SU-DHL-6 (cell line): ENCODE data around the gene MAST2.
A peak's percentile ranks its signal among the peaks of the same experiment; 100 is the strongest.

Source experiments
- H2AFZ ChIP-seq: fragments of 200-600 bp; sonication (generic); 2 replicates; pipeline ENCODE4 v1.6.1; 2014; ENCODE audit warnings: low read depth, mild to moderate bottlenecking, moderate library complexity, mixed read lengths, antibody characterized with exemption, low read length; ENCODE audit not compliant: severe bottlenecking
- H3F3A ChIP-seq: fragments of 200-600 bp; shearing (Covaris generic); 2 replicates; pipeline ENCODE4 v1.6.0; 2016; ENCODE audit warnings: antibody characterized with exemption, mild to moderate bottlenecking; ENCODE audit not compliant: insufficient read depth
- H3K27ac ChIP-seq: fragments of 200-600 bp; sonication (generic); 2 replicates; pipeline ENCODE4 v1.5.1; 2016; ENCODE audit warnings: low read depth, mild to moderate bottlenecking, low read length, moderate library complexity, mixed read lengths
- H3K27me3 ChIP-seq: fragments of 200-600 bp; sonication (generic), shearing (Covaris generic); 2 replicates; pipeline ENCODE4 v1.6.0; 2014; ENCODE audit warnings: mild to moderate bottlenecking, low read length
- H3K36me3 ChIP-seq: fragments of 200-600 bp; sonication (generic); 2 replicates; pipeline ENCODE4 v1.6.1; 2014; ENCODE audit warnings: mild to moderate bottlenecking, low read length, mixed read lengths
- H3K4me2 ChIP-seq: fragments of 300-600, 200-600 bp; shearing (Covaris generic), sonication (generic); 2 replicates; pipeline ENCODE4 v1.6.0; 2014; ENCODE audit warnings: low read length, low read depth, mild to moderate bottlenecking; ENCODE audit not compliant: poor library complexity, severe bottlenecking
- H3K4me3 ChIP-seq: fragments of 200-600 bp; sonication (generic); 2 replicates; pipeline ENCODE4 v1.5.1; 2014; ENCODE audit warnings: antibody characterized with exemption, low read length, mild to moderate bottlenecking, mixed read lengths; ENCODE audit not compliant: insufficient read depth, poor library complexity, severe bottlenecking
- H3K79me2 ChIP-seq: fragments of 200-600 bp; sonication (generic); 2 replicates; pipeline ENCODE4 v1.6.1; 2014; ENCODE audit warnings: mild to moderate bottlenecking, low read length, moderate library complexity; ENCODE audit not compliant: insufficient read depth
- H3K9ac ChIP-seq: fragments of 200-600 bp; sonication (generic); 2 replicates; pipeline ENCODE4 v1.7.0; 2014; ENCODE audit warnings: mild to moderate bottlenecking, low read length
- H3K9me2 ChIP-seq: fragments of 200-600 bp; sonication (generic); replicated peaks from 2 replicates; pipeline ENCODE4 v1.6.1; 2014; ENCODE audit warnings: low read length; ENCODE audit not compliant: insufficient read depth
- H3K9me3 ChIP-seq: fragments of 200-600 bp; sonication (generic); 2 replicates; pipeline ENCODE4 v1.6.1; 2014; ENCODE audit warnings: low read length, mixed read lengths; ENCODE audit not compliant: insufficient read depth
- H4K20me1 ChIP-seq: fragments of 200-600 bp; sonication (generic); 2 replicates; pipeline ENCODE4 v1.6.1; 2014; ENCODE audit warnings: low read depth, mild to moderate bottlenecking, antibody characterized with exemption, low read length, moderate library complexity, mixed read lengths
- EZH2phosphoT487 ChIP-seq: fragments of 200-600 bp; sonication (generic), shearing (Covaris generic); conservative IDR thresholded peaks from 2 replicates; pipeline ENCODE4 v1.6.1; 2018; ENCODE audit warnings: mild to moderate bottlenecking, antibody characterized with exemption, low read length, moderate library complexity, mixed read lengths
- TF ChIP-seq, protein P1 (sequence below): fragments of 200-600 bp; sonication (generic); IDR thresholded peaks from one replicate; pipeline ENCODE4 v1.5.1; 2017; ENCODE audit warnings: antibody characterized with exemption, mild to moderate bottlenecking, low read length, moderate library complexity; ENCODE audit not compliant: insufficient read depth, poor library complexity, severe bottlenecking

MAST2 gene

DNA sequence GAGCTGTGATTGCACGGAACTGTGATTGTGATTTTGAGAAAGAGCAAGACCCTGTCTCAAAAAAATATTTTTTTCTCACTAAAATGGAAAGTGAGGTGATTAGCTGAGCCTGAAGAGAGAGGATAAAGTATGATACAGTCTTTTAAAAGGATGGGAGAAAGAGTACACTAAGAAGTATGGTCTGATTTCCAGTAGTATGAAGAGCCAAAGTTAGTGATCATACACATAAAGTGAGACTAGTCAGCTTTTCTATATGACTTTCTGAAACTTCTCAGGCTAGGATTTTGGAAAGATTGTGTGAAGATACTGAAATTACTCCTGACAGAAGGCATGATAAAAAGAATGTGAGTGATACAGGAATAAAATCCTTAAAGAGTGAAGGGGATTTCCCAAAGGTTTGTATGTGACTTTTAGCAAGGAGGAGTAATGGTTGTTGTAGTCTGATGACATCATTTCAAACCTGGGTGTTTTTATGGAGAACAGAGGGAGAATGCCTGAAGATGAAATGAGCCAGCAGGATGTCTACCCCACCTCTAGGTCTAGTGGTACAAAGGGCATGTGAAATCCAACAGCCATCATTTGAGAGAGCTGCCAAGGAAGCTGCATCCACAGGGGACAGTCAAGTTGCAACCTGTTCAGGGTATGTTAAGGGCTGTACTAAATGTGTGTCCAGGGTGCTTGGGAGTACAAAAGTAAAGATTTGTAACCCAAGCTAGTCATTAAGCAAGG lies 171.3 kb downstream of the MAST2 start:
- Histone ChIP-seq H3K9me2 (no peaks in the 10 kb centered on the region), H2AFZ (no peak overlapping the region), H3K4me3 (no peak overlapping the region), H3K27ac (peak overlapping the region; percentile 46), H3K4me2 (peak overlapping the region; percentile 17), H3F3A (no peaks in the 10 kb centered on the region), H3K36me3 (0 out of 2 replicates have a peak, but pooled peaks cover 3% of the 10 kb centered on the region), H3K79me2 (no peaks in the 10 kb centered on the region), H3K9ac (no peak overlapping the region), H3K27me3 (no peaks in the 10 kb centered on the region), H3K9me3 (no peaks in the 10 kb centered on the region), H4K20me1 (no peaks in the 10 kb centered on the region)
- TF ChIP-seq, protein P1, sequence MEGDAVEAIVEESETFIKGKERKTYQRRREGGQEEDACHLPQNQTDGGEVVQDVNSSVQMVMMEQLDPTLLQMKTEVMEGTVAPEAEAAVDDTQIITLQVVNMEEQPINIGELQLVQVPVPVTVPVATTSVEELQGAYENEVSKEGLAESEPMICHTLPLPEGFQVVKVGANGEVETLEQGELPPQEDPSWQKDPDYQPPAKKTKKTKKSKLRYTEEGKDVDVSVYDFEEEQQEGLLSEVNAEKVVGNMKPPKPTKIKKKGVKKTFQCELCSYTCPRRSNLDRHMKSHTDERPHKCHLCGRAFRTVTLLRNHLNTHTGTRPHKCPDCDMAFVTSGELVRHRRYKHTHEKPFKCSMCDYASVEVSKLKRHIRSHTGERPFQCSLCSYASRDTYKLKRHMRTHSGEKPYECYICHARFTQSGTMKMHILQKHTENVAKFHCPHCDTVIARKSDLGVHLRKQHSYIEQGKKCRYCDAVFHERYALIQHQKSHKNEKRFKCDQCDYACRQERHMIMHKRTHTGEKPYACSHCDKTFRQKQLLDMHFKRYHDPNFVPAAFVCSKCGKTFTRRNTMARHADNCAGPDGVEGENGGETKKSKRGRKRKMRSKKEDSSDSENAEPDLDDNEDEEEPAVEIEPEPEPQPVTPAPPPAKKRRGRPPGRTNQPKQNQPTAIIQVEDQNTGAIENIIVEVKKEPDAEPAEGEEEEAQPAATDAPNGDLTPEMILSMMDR = no peak
- no peak for TF ChIP-seq EZH2phosphoT487

DNA sequence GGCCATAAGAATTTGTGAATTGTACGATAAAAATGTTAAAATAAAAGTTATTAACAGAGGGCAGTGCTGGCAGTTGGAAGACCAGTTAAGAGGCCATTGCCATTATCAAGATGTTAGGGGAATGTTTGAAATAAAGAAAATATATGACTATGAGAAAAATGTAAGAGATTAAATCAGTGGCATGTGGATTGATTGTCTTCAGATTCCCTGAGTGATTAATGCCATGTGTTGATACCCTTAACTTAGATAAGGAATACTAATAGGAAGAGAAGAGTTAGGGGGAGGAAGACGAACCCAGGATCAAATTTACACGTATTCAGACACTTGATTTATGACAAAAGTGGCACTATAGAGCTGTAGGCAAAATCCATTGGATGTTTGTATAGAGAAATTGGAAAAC lies 173.2 kb downstream of the MAST2 start:
- Histone ChIP-seq H3K27ac (no peak overlapping the region), H3K79me2 (peaks cover 7% of the 10 kb centered on the region; the same call in 1 of the 2 replicates), H2AFZ (no peak overlapping the region)

DNA sequence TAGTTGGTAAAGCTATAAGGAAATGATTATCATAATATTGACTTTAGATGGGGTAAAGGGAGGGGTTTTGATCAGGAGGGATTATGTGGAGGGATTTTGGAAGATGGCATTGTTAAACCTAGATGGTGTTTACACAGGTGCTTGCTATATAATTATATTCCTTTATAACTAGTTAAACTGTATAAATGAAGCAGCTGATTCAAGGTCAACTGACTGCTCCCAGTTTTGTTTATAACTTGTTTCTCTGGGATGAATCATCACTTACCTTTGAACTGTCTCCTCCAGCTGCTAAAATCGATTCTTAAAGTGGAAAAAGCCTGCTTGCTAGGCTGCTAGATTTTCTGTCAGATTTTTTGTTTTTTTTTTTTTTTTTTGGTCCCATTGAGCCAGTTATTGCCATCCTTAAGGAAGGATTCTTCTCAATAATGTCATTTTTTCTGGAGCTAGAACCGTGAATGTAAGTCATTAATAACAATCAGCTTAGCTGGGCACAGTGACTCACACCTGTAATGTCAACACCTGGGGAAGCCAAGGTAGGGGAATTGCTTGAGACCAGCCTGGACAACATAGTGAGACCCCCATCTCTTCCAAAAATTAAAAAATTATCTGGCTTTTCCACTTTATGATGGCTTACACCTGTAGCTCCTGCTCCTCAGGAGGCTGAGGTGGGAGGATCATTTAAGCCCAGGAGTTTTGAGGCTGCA lies 175.8 kb downstream of the MAST2 start:
- TF ChIP-seq, protein P1 = no peak
- no peak for TF ChIP-seq EZH2phosphoT487
- Histone ChIP-seq H3K9me3 (no peaks in the 10 kb centered on the region), H3K27ac (no peak overlapping the region), H3K4me3 (no peak overlapping the region), H3K9me2 (no peaks in the 10 kb centered on the region), H2AFZ (no peak overlapping the region), H3K36me3 (0 out of 2 replicates have a peak, but pooled peaks cover 6% of the 10 kb centered on the region), H3K79me2 (peaks cover 15% of the 10 kb centered on the region; the same call in 1 of the 2 replicates), H3F3A (no peaks in the 10 kb centered on the region), H3K27me3 (no peaks in the 10 kb centered on the region), H3K9ac (no peak overlapping the region), H3K4me2 (no peak overlapping the region), H4K20me1 (no peaks in the 10 kb centered on the region)

More for the DNA sequence above, 173.2 kb downstream of the MAST2 start:
- Histone ChIP-seq H4K20me1 (no peaks in the 10 kb centered on the region), H3K4me2 (no peak overlapping the region), H3F3A (no peaks in the 10 kb centered on the region), H3K9ac (no peak overlapping the region), H3K9me2 (no peaks in the 10 kb centered on the region), H3K4me3 (no peak overlapping the region), H3K36me3 (0 out of 2 replicates have a peak, but pooled peaks cover 3% of the 10 kb centered on the region), H3K27me3 (no peaks in the 10 kb centered on the region), H3K9me3 (no peaks in the 10 kb centered on the region)
- no peak for TF ChIP-seq EZH2phosphoT487
- TF ChIP-seq, protein P1 = no peak
